Heart left ventricle (tissue), 13 donors: ENCODE measurements around the gene LBP.

Experiments
- CTCF ChIP-seq, 12 donors: fragments of 200-600 bp; sonication (generic) in 4 of 12; IDR thresholded peaks; one replicate each; pipeline versions ENCODE4 v1.5.0 to v1.8.0; 2018 to 2022; ENCODE audit warnings: antibody characterized with exemption in 12 of 12, mild to moderate bottlenecking in 5 of 12
- POLR2A ChIP-seq, 2 donors: fragments of 450-650 bp; IDR thresholded peaks; one replicate each; pipeline ENCODE4 v1.6.1; 2017; ENCODE audit warnings: antibody characterized with exemption in 2 of 2, mild to moderate bottlenecking in 2 of 2, moderate library complexity in 2 of 2
- donor health status: ischemic (EF 13 %, LVEDD 7.1; RV severe dilation, severe dysfunction).
- donor health status: DM: no; HTN: yes; CAD: no.
- donor health status: DM: no; HTN: no; CAD: no.
- donor health status: ischemic (EF 25% LVEDD 6.9; RV normal size, moderate dysfunction).
- donor health status: ischemic (EF 25% LVEDD 5.7; RV mildly dilated, moderate dysfunction).
- donor health status: ischemic (EF 35%, LVEDD 5.7; RV mildly dilated, moderate dysfunction).
- donor health status: nonischemic (EF 11% LVEDD 7.7; RV severe dilation, severe dysfunction).
- donor health status: DM: yes; HTN: yes; CAD: no.
- donor health status: PGD.
- donor health status: ischemic (EF 29% LVEDD 5.4; RV normal size, mild dysfunction).
- donor health status: nonischemic (EF 23%, LVEDD 6.1; RV moderate dilation, normal function).

DNA sequence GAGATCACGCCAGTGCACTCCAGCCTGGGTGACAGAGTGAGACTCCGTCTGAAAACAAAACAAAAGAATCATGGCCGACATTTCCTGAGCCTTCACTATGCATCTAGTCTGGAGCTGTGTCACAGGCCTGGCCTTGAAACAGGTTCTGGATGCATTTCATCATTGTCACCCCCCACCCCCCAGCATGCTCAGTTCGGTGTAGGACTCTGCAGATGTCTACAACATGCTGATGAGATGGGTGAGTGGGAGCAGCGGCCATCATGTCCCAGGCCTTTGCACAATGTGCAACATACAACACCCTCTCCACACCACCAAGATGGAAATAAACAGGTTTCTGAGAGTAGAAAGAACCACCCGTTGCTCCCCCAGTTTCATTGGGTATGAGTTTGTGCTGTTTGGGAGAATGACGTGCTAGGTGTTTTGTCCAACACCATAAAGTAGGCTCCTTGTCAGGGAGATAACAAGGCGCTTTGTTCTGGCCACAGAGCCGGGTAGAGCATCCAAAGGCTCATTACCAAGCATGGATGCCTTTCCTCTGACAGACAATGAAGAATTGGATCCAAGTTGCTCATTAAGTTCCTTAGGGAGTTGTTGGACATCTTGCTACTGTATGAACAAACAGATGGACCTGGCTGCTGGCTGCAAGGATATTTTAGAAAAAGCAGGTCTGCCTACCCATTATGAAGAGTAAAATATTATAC, 66.7 kb downstream of the LBP start:
- TF ChIP-seq CTCF (IDR thresholded peaks at IDR 0.05) (no peak), POLR2A (IDR thresholded peaks at IDR 0.05) (no peak)
